GM18951 (cell line): Measurements from ENCODE around the gene RABEP1.

Source experiments
- POLR2A ChIP-seq: IDR thresholded peaks from 4 replicates; pipeline ENCODE4 v1.6.1; 2011; ENCODE audit warnings: mild to moderate bottlenecking; ENCODE audit not compliant: insufficient read length, insufficient read depth; ENCODE audit errors: extremely low read depth
- in situ Hi-C: fragments of 300-500 bp; cut with MboI; formaldehyde crosslinking; loops from one replicate; pipeline ENCODE4 v1.12.0; 2022; ENCODE audit warnings: low sequenced_read_pairs, mixed read lengths, inconsistent platforms; ENCODE audit not compliant: unreplicated experiment

The RABEP1 gene

GRCh38 chr17:5254414-5254813, 27.7 kb upstream of the RABEP1 start:
- in situ Hi-C loops, result no loop called here

GRCh38 chr17:5254903-5255521, 27.1 kb upstream of the RABEP1 start:
- TF ChIP-seq POLR2A, result no peak
- in situ Hi-C loops, result no loop called here

More at GRCh38 chr17:5254414-5254813, 27.7 kb upstream of the RABEP1 start:
- TF ChIP-seq POLR2A, result no peak

- in situ Hi-C loops, result no loop called here
- no peak for TF ChIP-seq POLR2A
Observed at GRCh38 chr17:5257124-5257523, 25.0 kb upstream of the RABEP1 start.

- no peak for TF ChIP-seq POLR2A
- in situ Hi-C loops, result no loop called here
Observed at GRCh38 chr17:5260542-5260941, 21.5 kb upstream of the RABEP1 start.

GRCh38 chr17:5262416-5262991, 19.6 kb upstream of the RABEP1 start:
- in situ Hi-C loops, result no loop called here
- no peak for TF ChIP-seq POLR2A

GRCh38 chr17:5263441-5263840, 18.6 kb upstream of the RABEP1 start:
- no peak for TF ChIP-seq POLR2A
- in situ Hi-C loops, result no loop called here

- no peak for TF ChIP-seq POLR2A
- in situ Hi-C loops, result no loop called here
Observed at GRCh38 chr17:5264893-5265292, 17.2 kb upstream of the RABEP1 start.

- in situ Hi-C loops, result no loop called here
- no peak for TF ChIP-seq POLR2A
Observed at GRCh38 chr17:5269241-5269960, 12.7 kb upstream of the RABEP1 start.

GRCh38 chr17:5272322-5272721, 9.8 kb upstream of the RABEP1 start:
- in situ Hi-C loops, result no loop called here
- TF ChIP-seq POLR2A, result no peak

- in situ Hi-C loops, result no loop called here
- TF ChIP-seq POLR2A, result no peak
Observed at GRCh38 chr17:5282642-5283217, 646 bp downstream of the RABEP1 start.

- TF ChIP-seq POLR2A, result no peak
- in situ Hi-C loops, result no loop called here
Observed at GRCh38 chr17:5283571-5284315, 1.7 kb downstream of the RABEP1 start.

- in situ Hi-C loops, result no loop called here
- no peak for TF ChIP-seq POLR2A
Observed at GRCh38 chr17:5284681-5285080, 2.6 kb downstream of the RABEP1 start.

GRCh38 chr17:5286846-5287245, 4.8 kb downstream of the RABEP1 start:
- in situ Hi-C loops, result no loop called here
- no peak for TF ChIP-seq POLR2A
